H1 (cell line): ENCODE measurements around the gene TBC1D13. TPM values are rescaled to one million over a fixed set of nuclear protein-coding genes. Genes with fewer than 3 reads are reported as not detected.

ENCODE experiments used
- CTCF ChIA-PET: fragments of 300-600 bp; sonication (Branson Sonifier 250); formaldehyde crosslinking; loops from one replicate; lab custom pipeline; 2021; ENCODE audit not compliant: partially characterized antibody; lab: Charles Lee
- POLR2A ChIA-PET: fragments of 300-600 bp; sonication (Branson Sonifier 250); formaldehyde crosslinking; loops from one replicate; lab custom pipeline; 2021; ENCODE audit warnings: inconsistent platforms; ENCODE audit not compliant: partially characterized antibody; lab: Charles Lee
- DNase-seq, 2 experiments: peaks; one replicate each; pipeline versions ENCODE4 v3.0.0 to v3.0.0-alpha.2; 2010 to 2022; ENCODE audit warnings: low spot score in 2 of 2, low read depth in 1 of 2, mixed read lengths in 1 of 2
- FAIRE-seq: peaks from 2 replicates; lab custom pipeline; 2011; peaks lifted over from hg19 to GRCh38; lab: Jason Lieb, UNC
- H2AFZ ChIP-seq: 2 replicates; pipeline ENCODE4 v1.8.1; 2012; ENCODE audit warnings: low read length, inconsistent platforms
- H2AK5ac ChIP-seq: 2 replicates; pipeline ENCODE4 v1.6.1; 2013; ENCODE audit warnings: low read depth, low read length
- H2BK120ac ChIP-seq: replicated peaks from 2 replicates; pipeline ENCODE3; 2013; ENCODE audit warnings: low read depth, low read length, inconsistent platforms
- H2BK12ac ChIP-seq: 2 replicates; pipeline ENCODE4 v1.6.1; 2013; ENCODE audit warnings: low read depth, low read length
- H2BK15ac ChIP-seq: 2 replicates; pipeline ENCODE4 v1.6.1; 2013; ENCODE audit warnings: low read length
- H2BK20ac ChIP-seq: 2 replicates; pipeline ENCODE4 v1.6.1; 2013; ENCODE audit warnings: low read length
- H2BK5ac ChIP-seq: 2 replicates; pipeline ENCODE4 v1.6.1; 2013; ENCODE audit warnings: low read depth, low read length
- H3K14ac ChIP-seq: 2 replicates; pipeline ENCODE4 v1.6.1; 2013; ENCODE audit warnings: inconsistent platforms; ENCODE audit not compliant: insufficient read length
- H3K18ac ChIP-seq: 2 replicates; pipeline ENCODE4 v1.6.1; 2013; ENCODE audit warnings: low read length; ENCODE audit errors: extremely low read depth
- H3K23ac ChIP-seq: 2 replicates; pipeline ENCODE4 v1.6.1; 2013; ENCODE audit warnings: inconsistent platforms; ENCODE audit not compliant: insufficient read length
- H3K23me2 ChIP-seq: 2 replicates; pipeline ENCODE4 v1.6.1; 2013; ENCODE audit warnings: low read depth, low read length
- H3K27ac ChIP-seq: 2 replicates; pipeline ENCODE4 v1.6.1; 2011; ENCODE audit warnings: low read depth, low read length, inconsistent platforms
- H3K27me3 ChIP-seq, 4 experiments: replicated peaks in 1 of 4; 1 replicate in 1 of 4; 2 replicates in 3 of 4; pipeline versions ENCODE4 v1.6.1 to v1.8.1; 2011 to 2013; ENCODE audit warnings: low read length in 3 of 4, mild to moderate bottlenecking in 3 of 4, inconsistent platforms in 2 of 4, mixed read lengths in 2 of 4, moderate library complexity in 1 of 4; ENCODE audit not compliant: control insufficient read depth in 3 of 4, insufficient read depth in 3 of 4; ENCODE audit errors: extremely low read depth in 1 of 4
- H3K36me3 ChIP-seq, 4 experiments: 2 replicates each; pipeline versions ENCODE4 v1.6.1 to v1.8.1; 2011 to 2013; ENCODE audit warnings: mild to moderate bottlenecking in 4 of 4, low read length in 3 of 4, moderate library complexity in 2 of 4, control low read depth in 1 of 4, inconsistent platforms in 1 of 4; ENCODE audit not compliant: insufficient read depth in 4 of 4, control insufficient read depth in 2 of 4
- H3K4ac ChIP-seq: replicated peaks from 2 replicates; pipeline ENCODE3; 2013; ENCODE audit warnings: low read length, low read depth, mixed read lengths, inconsistent platforms; ENCODE audit not compliant: insufficient read length
- H3K4me1 ChIP-seq, 4 experiments: replicated peaks in 1 of 4; 1 replicate in 1 of 4; 2 replicates in 3 of 4; pipeline versions ENCODE4 v1.6.1 to v1.8.1; 2011 to 2013; ENCODE audit warnings: low read length in 3 of 4, inconsistent platforms in 2 of 4, mixed read lengths in 1 of 4; ENCODE audit not compliant: insufficient read depth in 4 of 4, control insufficient read depth in 3 of 4
- H3K4me2 ChIP-seq, 2 experiments: 2 replicates each; pipeline versions ENCODE4 v1.6.1 to v1.8.1; 2011 to 2013; ENCODE audit warnings: low read depth in 2 of 2, low read length in 2 of 2, control low read depth in 1 of 2, inconsistent platforms in 1 of 2, mild to moderate bottlenecking in 1 of 2; ENCODE audit not compliant: insufficient read depth in 1 of 2
- H3K4me3 ChIP-seq, 4 experiments: fragments of 200-600, 300-600 bp in 1 of 4; sonication (generic), shearing (Covaris generic), sonication (Bioruptor Twin) in 1 of 4; 2 replicates each; pipeline versions ENCODE4 v1.5.1 to v1.8.1; 2011 to 2016; ENCODE audit warnings: low read length in 4 of 4, low read depth in 3 of 4, control low read depth in 2 of 4, inconsistent platforms in 2 of 4, mild to moderate bottlenecking in 2 of 4, mixed read lengths in 1 of 4, moderate library complexity in 1 of 4; ENCODE audit not compliant: insufficient read depth in 2 of 4; ENCODE audit errors: extremely low read depth in 1 of 4
- H3K56ac ChIP-seq: replicated peaks from 2 replicates; pipeline ENCODE3; 2013; ENCODE audit warnings: low read depth, mild to moderate bottlenecking, mixed read lengths, low read length, inconsistent platforms; ENCODE audit not compliant: insufficient read length
- H3K79me1 ChIP-seq: 2 replicates; pipeline ENCODE4 v1.6.1; 2013; ENCODE audit warnings: low read depth, low read length, control low read depth
- H3K79me2 ChIP-seq, 2 experiments: 2 replicates each; pipeline versions ENCODE4 v1.6.1 to v1.8.1; 2012 to 2013; ENCODE audit warnings: low read length in 2 of 2, mild to moderate bottlenecking in 2 of 2, inconsistent platforms in 1 of 2; ENCODE audit not compliant: insufficient read depth in 2 of 2, control insufficient read depth in 1 of 2
- H3K9ac ChIP-seq, 4 experiments: replicated peaks in 1 of 4; 1 replicate in 1 of 4; 2 replicates in 3 of 4; pipeline versions ENCODE4 v1.6.1 to v1.8.1; 2011 to 2013; ENCODE audit warnings: low read depth in 3 of 4, low read length in 3 of 4, control low read depth in 2 of 4, mild to moderate bottlenecking in 2 of 4, moderate library complexity in 2 of 4, inconsistent platforms in 1 of 4; ENCODE audit errors: extremely low read depth in 1 of 4
- H3K9me3 ChIP-seq, 2 experiments: 2 replicates each; pipeline versions ENCODE4 v1.6.1 to v1.8.1; 2012 to 2013; ENCODE audit warnings: mild to moderate bottlenecking in 2 of 2, moderate library complexity in 2 of 2, control low read depth in 1 of 2, inconsistent platforms in 1 of 2, low read depth in 1 of 2, low read length in 1 of 2, mixed read lengths in 1 of 2; ENCODE audit not compliant: insufficient read depth in 2 of 2
- H4K20me1 ChIP-seq, 2 experiments: replicated peaks in 1 of 2; 2 replicates each; pipeline versions ENCODE3 to v1.8.1; 2011 to 2013; ENCODE audit warnings: inconsistent platforms in 2 of 2, low read length in 2 of 2, mild to moderate bottlenecking in 1 of 2; ENCODE audit not compliant: insufficient read depth in 2 of 2, control insufficient read depth in 1 of 2
- H4K5ac ChIP-seq: 2 replicates; pipeline ENCODE4 v1.6.1; 2013; ENCODE audit warnings: low read length, low read depth, mixed read lengths, inconsistent platforms; ENCODE audit not compliant: insufficient read length
- H4K8ac ChIP-seq: 2 replicates; pipeline ENCODE4 v1.8.0; 2013; ENCODE audit warnings: mild to moderate bottlenecking, moderate library complexity, low read length, inconsistent platforms; ENCODE audit not compliant: insufficient read depth; ENCODE audit errors: extremely low read depth
- H4K91ac ChIP-seq: replicated peaks from 2 replicates; pipeline ENCODE3; 2013; ENCODE audit warnings: low read length, mixed read lengths, inconsistent platforms; ENCODE audit not compliant: insufficient read length
- CHD2 ChIP-seq: IDR thresholded peaks from 2 replicates; pipeline ENCODE4 v1.6.1; 2012; ENCODE audit warnings: low read length, improper control_type of control experiment
- RAD21 ChIP-seq, 2 experiments: IDR thresholded peaks in 1 of 2; conservative IDR thresholded peaks in 1 of 2; 2 replicates each; pipeline ENCODE4 v1.6.1; 2011; ENCODE audit warnings: low read depth in 2 of 2, low read length in 2 of 2, improper control_type of control experiment in 1 of 2, inconsistent platforms in 1 of 2, mild to moderate bottlenecking in 1 of 2, moderate library complexity in 1 of 2
- SRF ChIP-seq: IDR thresholded peaks from 2 replicates; pipeline ENCODE4 v1.6.1; 2011; ENCODE audit warnings: mild to moderate bottlenecking, low read depth, low read length, moderate library complexity
- TEAD4 ChIP-seq: IDR thresholded peaks from 2 replicates; pipeline ENCODE4 v1.6.1; 2012; ENCODE audit warnings: low read depth, low read length, inconsistent platforms, mixed read lengths
- WGBS, 2 experiments: shearing (Covaris generic) in 1 of 2; methylation state at CpG; one replicate each; pipeline versions ENCODE4 v1.1.6 to v1.1.7; 2013 to 2015; ENCODE audit warnings: low lambda C conversion rate in 2 of 2, mixed read lengths in 2 of 2, inconsistent platforms in 1 of 2, low coverage in 1 of 2, missing lambda C conversion rate in 1 of 2; ENCODE audit not compliant: insufficient replicate concordance in 2 of 2, insufficient coverage in 1 of 2, insufficient read length in 1 of 2; ENCODE audit errors: extremely low coverage in 1 of 2, missing lambda C conversion rate in 1 of 2; 5-methylcytosine and 5-hydroxymethylcytosine counted together
- polyA plus RNA-seq, 7 experiments: library from polyadenylated mRNA; depleted of rRNA in 3 of 7; stranded (reverse) in 5 of 7; unstranded in 2 of 7; fragments of >200 nt in 5 of 7; fragments of 200-250 nt in 2 of 7; gene quantifications; 1 replicate in 5 of 7; 2 replicates in 1 of 7; 4 replicates in 1 of 7; pipeline versions ENCODE4 v1.2.1 to v1.2.3, GENCODE V29; 2011 to 2013; ENCODE audit warnings: missing spikeins in 2 of 7, mixed read lengths in 2 of 7
- total RNA-seq: library from RNA; stranded (reverse); fragmentation: NEBNext Ultra II Directional; extraction: Animal tissue kit (Norgen Biotek cat#: 25700); gene quantifications from 2 replicates; pipeline ENCODE4 v1.2.1, GENCODE V29; 2021
- TF ChIP-seq, protein P1 (sequence below), 3 experiments: IDR thresholded peaks; 1 replicate in 2 of 3; 2 replicates in 1 of 3; pipeline versions ENCODE4 v1.5.1 to v1.6.1; 2011; ENCODE audit warnings: low read length in 3 of 3, mild to moderate bottlenecking in 3 of 3, inconsistent platforms in 2 of 3, low read depth in 1 of 3, moderate library complexity in 1 of 3; ENCODE audit not compliant: insufficient read depth in 1 of 3; ENCODE audit errors: control extremely low read depth in 1 of 3

TBC1D13 gene
- total and polyA plus RNA-seq, 2 of the 8 experiments (the other 6 are each of a cell fraction or from before 2014, with no cell fraction given), result 21.3 to 24.7 TPM

DNA sequence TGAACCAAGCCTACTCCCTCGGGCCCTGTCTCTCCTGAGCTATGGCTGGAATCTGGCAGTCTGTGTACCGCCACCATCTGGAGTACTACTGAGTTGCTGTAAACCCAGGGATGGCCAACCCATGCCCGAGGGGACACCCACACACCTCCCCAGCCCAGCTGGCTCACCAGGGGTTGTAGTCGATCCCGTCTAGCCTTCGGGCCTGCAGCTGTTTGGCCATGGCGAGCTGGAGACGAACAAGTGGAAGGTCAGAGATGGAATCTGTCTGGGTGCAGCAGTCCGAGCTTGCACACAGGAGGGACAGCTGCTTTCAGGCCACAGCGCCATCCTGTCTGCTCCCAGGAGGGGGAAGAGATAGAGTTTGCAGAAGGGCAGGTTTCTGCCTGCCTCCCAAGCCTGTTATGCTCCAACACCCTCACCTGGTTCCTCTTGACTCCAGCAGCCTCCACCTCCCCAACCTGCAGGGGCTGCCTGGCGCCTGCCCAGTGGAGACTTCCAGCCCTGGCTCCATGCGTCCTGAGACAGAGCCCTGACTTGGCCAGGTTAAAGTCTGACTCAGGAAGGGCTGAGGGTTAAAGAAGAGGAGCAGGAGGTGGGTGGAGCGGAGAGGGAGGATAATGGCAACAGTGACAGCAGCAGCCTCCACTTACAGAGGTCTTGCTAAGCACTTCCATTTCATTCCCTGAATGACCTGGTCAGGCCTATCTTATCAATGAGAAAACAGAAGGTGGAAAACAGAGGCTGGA, 58.3 kb downstream of the TBC1D13 start:
- Histone ChIP-seq H3K27me3 (no peaks in the 10 kb centered on the region), H3K56ac (no peak overlapping the region), H3K4me2 (no peak overlapping the region), H3K14ac (no peak overlapping the region), H3K4ac (no peak overlapping the region), H3K4me1 (no peaks in the 10 kb centered on the region), H3K23me2 (no peaks in the 10 kb centered on the region), H2AK5ac (no peak overlapping the region), H4K20me1 (peaks cover 0 to 10% of the 10 kb centered on the region in 2 experiments), H3K9ac (no peak overlapping the region; a peak in 1 of 7 replicates), H3K23ac (no peak overlapping the region), H2BK15ac (no peak overlapping the region)
- no peak for FAIRE-seq
- CTCF ChIA-PET, result interaction anchor here (0.8 to 2.2 kb wide), 18 partner anchors 8 to 161 kb away, joined by 3 to 16 read pairs (median 4); partner anchors contain the start of gene SPOUT1
- TF ChIP-seq CHD2, result no peak
- TF ChIP-seq, protein P1, sequence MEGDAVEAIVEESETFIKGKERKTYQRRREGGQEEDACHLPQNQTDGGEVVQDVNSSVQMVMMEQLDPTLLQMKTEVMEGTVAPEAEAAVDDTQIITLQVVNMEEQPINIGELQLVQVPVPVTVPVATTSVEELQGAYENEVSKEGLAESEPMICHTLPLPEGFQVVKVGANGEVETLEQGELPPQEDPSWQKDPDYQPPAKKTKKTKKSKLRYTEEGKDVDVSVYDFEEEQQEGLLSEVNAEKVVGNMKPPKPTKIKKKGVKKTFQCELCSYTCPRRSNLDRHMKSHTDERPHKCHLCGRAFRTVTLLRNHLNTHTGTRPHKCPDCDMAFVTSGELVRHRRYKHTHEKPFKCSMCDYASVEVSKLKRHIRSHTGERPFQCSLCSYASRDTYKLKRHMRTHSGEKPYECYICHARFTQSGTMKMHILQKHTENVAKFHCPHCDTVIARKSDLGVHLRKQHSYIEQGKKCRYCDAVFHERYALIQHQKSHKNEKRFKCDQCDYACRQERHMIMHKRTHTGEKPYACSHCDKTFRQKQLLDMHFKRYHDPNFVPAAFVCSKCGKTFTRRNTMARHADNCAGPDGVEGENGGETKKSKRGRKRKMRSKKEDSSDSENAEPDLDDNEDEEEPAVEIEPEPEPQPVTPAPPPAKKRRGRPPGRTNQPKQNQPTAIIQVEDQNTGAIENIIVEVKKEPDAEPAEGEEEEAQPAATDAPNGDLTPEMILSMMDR (IDR thresholded peaks at IDR 0.05; ENCODE audit: control extremely low read depth in 1 of 3, insufficient read depth in 1 of 3, low read depth in 1 of 3, low read length in 3 of 3), result peak; percentile 32 to 44 (median 42); a peak in 3 of 4 replicates
- peak; percentile 61; the same call in 1 of the 2 replicates for TF ChIP-seq TEAD4
- TF ChIP-seq RAD21 (IDR thresholded peaks at IDR 0.05 in 1 of 2, conservative IDR thresholded peaks at IDR 0.05 in 1 of 2; ENCODE audit: low read depth in 2 of 2, low read length in 2 of 2), result peak; percentile 10 to 18; a peak in 1 of 4 replicates
- TF ChIP-seq SRF, result no peak
- TF ChIP-seq, all 59 proteins: peak for 3
- Histone ChIP-seq H2BK5ac (0 out of 2 replicates have a peak overlapping the region, but pooled peaks have one; percentile 22), H4K5ac (no peak overlapping the region), H3K18ac (no peak overlapping the region), H3K27ac (no peak overlapping the region), H3K9me3 (peaks cover under 1 to 5% of the 10 kb centered on the region in 2 experiments; a peak in 1 of 4 replicates), H2AFZ (no peak overlapping the region), H2BK12ac (no peak overlapping the region), H3K79me1 (0 out of 2 replicates have a peak, but pooled peaks cover 2% of the 10 kb centered on the region), H2BK120ac (no peak overlapping the region), H2BK20ac (no peak overlapping the region), H3K36me3 (peaks cover 0 to 3% (median 0%) of the 10 kb centered on the region in 4 experiments; a peak in 2 of 8 replicates), H3K79me2 (peaks cover 0 to 5% of the 10 kb centered on the region in 2 experiments; a peak in 1 of 4 replicates), H4K91ac (no peak overlapping the region), H3K4me3 (no peak overlapping the region), H4K8ac (no peak overlapping the region)
- WGBS, 2 experiments, result 90% methylated on average over 13 of the region's 13 CpGs; no CpG with 5 or more reads in 1 of the 2 experiments
- POLR2A ChIA-PET, result interaction anchor here (0.5 to 1.1 kb wide), 7 partner anchors 13 to 98 kb away, joined by 3 to 7 read pairs (median 3); no protein-coding TSS in a partner anchor
- no peak for DNase-seq
